Measurements from ENCODE around the gene ZNF614. TPM values are rescaled to one million over a fixed set of nuclear protein-coding genes. Genes with fewer than 3 reads are reported as not detected.

The ZNF614 gene
- total and polyA plus RNA-seq, 10 of the 15 experiments (the other 5 are each of a cell fraction or from before 2014, with no cell fraction given) = 3.9 to 16.0 (median 9.6) TPM

DNA sequence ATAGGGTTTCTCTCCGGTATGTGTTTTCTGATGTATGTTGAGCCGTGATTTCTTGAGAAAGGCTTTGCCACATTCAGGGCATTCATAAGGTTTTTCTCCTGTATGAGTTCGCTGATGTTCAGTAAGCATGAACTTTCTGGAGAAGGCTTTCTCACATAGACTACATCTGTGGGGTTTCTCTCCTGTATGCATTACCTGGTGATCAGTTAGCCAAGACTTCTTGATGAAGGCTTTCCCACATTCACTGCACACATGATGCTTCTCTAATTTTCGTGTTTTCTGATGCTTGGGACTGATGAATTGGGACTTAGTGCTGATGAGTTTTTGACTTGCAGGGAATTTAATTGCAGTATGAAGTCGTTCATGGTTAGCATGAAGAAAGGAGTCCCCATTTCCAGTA is 62.6 kb downstream of the ZNF614 start (continued):
- TF ChIP-seq CHD1 (IDR thresholded peaks at IDR 0.05; ENCODE audit: low read depth, low read length) = no peak

Other genes starting within 250 kb of the ZNF614 start
Only the 7 nearest of the 12 such genes appear.
- 5.5 and 6.4 TPM in 2 replicates for gene ZNF649, start 123.4 kb downstream of the ZNF614 start, total RNA-seq (2014; rRNA removed)
- gene ZNF649, start 123.4 kb downstream of the ZNF614 start, total RNA-seq (2014; rRNA removed; fragmentation: Illumina TruSeq; extraction: Trizol) = 9.7 TPM in 2 replicates
- 7.3 and 8.1 TPM in 2 replicates for gene ZNF649, start 123.4 kb downstream of the ZNF614 start, total RNA-seq (2021)
- gene ZNF649, start 123.4 kb downstream of the ZNF614 start, polyA plus RNA-seq (2011; rRNA removed) = 4.8 and 5.2 TPM in 2 replicates
- 5.1 and 5.8 TPM in 2 replicates for gene ZNF649, start 123.4 kb downstream of the ZNF614 start, polyA plus RNA-seq (2014; fragmentation: Illumina TruSeq; extraction: Trizol)
- gene ZNF649, start 123.4 kb downstream of the ZNF614 start, polyA plus RNA-seq (2014; fragmentation: Nextera tagmentation; extraction: Ambion mirVana) = under 1 TPM; 0.87 to 0.88 TPM
- 3.4 TPM in 2 replicates for gene ZNF649, start 123.4 kb downstream of the ZNF614 start, polyA plus RNA-seq (2014; rRNA removed)
- 1 to 10 TPM; 4.3 to 4.7 TPM for gene ZNF649, start 123.4 kb downstream of the ZNF614 start, polyA plus RNA-seq (2016; fragmentation: Nextera tagmentation; extraction: Ambion mirVana)
- gene ZNF613, start 100.9 kb downstream of the ZNF614 start, total RNA-seq (2014; rRNA removed) = 4.4 and 4.9 TPM in 2 replicates
- 6.9 and 7.8 TPM in 2 replicates for gene ZNF613, start 100.9 kb downstream of the ZNF614 start, total RNA-seq (2014; rRNA removed; fragmentation: Illumina TruSeq; extraction: Trizol)
- gene ZNF613, start 100.9 kb downstream of the ZNF614 start, total RNA-seq (2021) = 4.7 and 5.4 TPM in 2 replicates
- 3.9 and 7.0 TPM in 2 replicates for gene ZNF613, start 100.9 kb downstream of the ZNF614 start, polyA plus RNA-seq (2011; rRNA removed)
- gene ZNF613, start 100.9 kb downstream of the ZNF614 start, polyA plus RNA-seq (2014; fragmentation: Illumina TruSeq; extraction: Trizol) = 5.3 and 7.1 TPM in 2 replicates
- 1 to 10 TPM; 3.3 to 5.1 TPM for gene ZNF613, start 100.9 kb downstream of the ZNF614 start, polyA plus RNA-seq (2014; fragmentation: Nextera tagmentation; extraction: Ambion mirVana)
- gene ZNF613, start 100.9 kb downstream of the ZNF614 start, polyA plus RNA-seq (2014; rRNA removed) = 3.2 and 3.3 TPM in 2 replicates
- 1 to 10 TPM; 5.8 to 7.1 TPM for gene ZNF613, start 100.9 kb downstream of the ZNF614 start, polyA plus RNA-seq (2016; fragmentation: Nextera tagmentation; extraction: Ambion mirVana)
- gene ZNF350, start 41.5 kb downstream of the ZNF614 start, total RNA-seq (2014; rRNA removed) = 6.4 and 6.6 TPM in 2 replicates
- gene ZNF350, start 41.5 kb downstream of the ZNF614 start, total RNA-seq (2014; rRNA removed; fragmentation: Illumina TruSeq; extraction: Trizol) = 11.8 and 12.9 TPM in 2 replicates
- gene ZNF350, start 41.5 kb downstream of the ZNF614 start, total RNA-seq (2021) = 7.6 and 8.7 TPM in 2 replicates
- gene ZNF350, start 41.5 kb downstream of the ZNF614 start, polyA plus RNA-seq (2011; rRNA removed) = 10.1 and 15.0 TPM in 2 replicates
- gene ZNF350, start 41.5 kb downstream of the ZNF614 start, polyA plus RNA-seq (2014; fragmentation: Illumina TruSeq; extraction: Trizol) = 10.6 and 10.7 TPM in 2 replicates
- 10 to 100 TPM in 1 of 2 experiments, 1 to 10 TPM in 1; 9.8 to 10.9 TPM for gene ZNF350, start 41.5 kb downstream of the ZNF614 start, polyA plus RNA-seq (2014; fragmentation: Nextera tagmentation; extraction: Ambion mirVana)
- 5.2 and 6.5 TPM in 2 replicates for gene ZNF350, start 41.5 kb downstream of the ZNF614 start, polyA plus RNA-seq (2014; rRNA removed)
- gene ZNF350, start 41.5 kb downstream of the ZNF614 start, polyA plus RNA-seq (2016; fragmentation: Nextera tagmentation; extraction: Ambion mirVana) = 10 to 100 TPM in 1 of 2 experiments, 1 to 10 TPM in 1; 8.3 to 10.6 TPM
- gene ZNF615, start 20.2 kb downstream of the ZNF614 start, total RNA-seq (2014; rRNA removed) = 4.5 and 5.6 TPM in 2 replicates
- gene ZNF615, start 20.2 kb downstream of the ZNF614 start, total RNA-seq (2014; rRNA removed; fragmentation: Illumina TruSeq; extraction: Trizol) = 7.2 and 7.6 TPM in 2 replicates
- gene ZNF615, start 20.2 kb downstream of the ZNF614 start, total RNA-seq (2021) = 4.7 and 5.7 TPM in 2 replicates
- gene ZNF615, start 20.2 kb downstream of the ZNF614 start, polyA plus RNA-seq (2011; rRNA removed) = 5.4 and 8.7 TPM in 2 replicates
- gene ZNF615, start 20.2 kb downstream of the ZNF614 start, polyA plus RNA-seq (2014; fragmentation: Illumina TruSeq; extraction: Trizol) = 5.4 and 5.6 TPM in 2 replicates
- gene ZNF615, start 20.2 kb downstream of the ZNF614 start, polyA plus RNA-seq (2014; fragmentation: Nextera tagmentation; extraction: Ambion mirVana) = 1 to 10 TPM; 1.7 to 2.1 TPM
- 2.8 TPM in 2 replicates for gene ZNF615, start 20.2 kb downstream of the ZNF614 start, polyA plus RNA-seq (2014; rRNA removed)
- 1 to 10 TPM; 2.5 to 3.9 TPM for gene ZNF615, start 20.2 kb downstream of the ZNF614 start, polyA plus RNA-seq (2016; fragmentation: Nextera tagmentation; extraction: Ambion mirVana)
- 4.7 and 5.3 TPM in 2 replicates for gene ZNF432, start 20.5 kb upstream of the ZNF614 start, total RNA-seq (2014; rRNA removed)
- gene ZNF432, start 20.5 kb upstream of the ZNF614 start, total RNA-seq (2014; rRNA removed; fragmentation: Illumina TruSeq; extraction: Trizol) = 7.0 and 7.2 TPM in 2 replicates
- 6.0 and 6.3 TPM in 2 replicates for gene ZNF432, start 20.5 kb upstream of the ZNF614 start, total RNA-seq (2021)
- 5.6 and 9.2 TPM in 2 replicates for gene ZNF432, start 20.5 kb upstream of the ZNF614 start, polyA plus RNA-seq (2011; rRNA removed)
- gene ZNF432, start 20.5 kb upstream of the ZNF614 start, polyA plus RNA-seq (2014; fragmentation: Illumina TruSeq; extraction: Trizol) = 5.6 and 8.1 TPM in 2 replicates
- gene ZNF432, start 20.5 kb upstream of the ZNF614 start, polyA plus RNA-seq (2014; fragmentation: Nextera tagmentation; extraction: Ambion mirVana) = 1 to 10 TPM; 1.7 to 2.3 TPM
- gene ZNF432, start 20.5 kb upstream of the ZNF614 start, polyA plus RNA-seq (2014; rRNA removed) = 3.5 and 3.8 TPM in 2 replicates
- gene ZNF432, start 20.5 kb upstream of the ZNF614 start, polyA plus RNA-seq (2016; fragmentation: Nextera tagmentation; extraction: Ambion mirVana) = 1 to 10 TPM; 2.5 to 3.8 TPM
- 8.7 and 10.4 TPM in 2 replicates for gene ZNF841, start 67.4 kb upstream of the ZNF614 start, total RNA-seq (2014; rRNA removed)
- gene ZNF841, start 67.4 kb upstream of the ZNF614 start, total RNA-seq (2014; rRNA removed; fragmentation: Illumina TruSeq; extraction: Trizol) = 14.5 and 15.0 TPM in 2 replicates
- gene ZNF841, start 67.4 kb upstream of the ZNF614 start, total RNA-seq (2021) = 11.7 and 14.7 TPM in 2 replicates
- gene ZNF841, start 67.4 kb upstream of the ZNF614 start, polyA plus RNA-seq (2011; rRNA removed) = 7.9 and 12.8 TPM in 2 replicates
- 12.9 and 17.9 TPM in 2 replicates for gene ZNF841, start 67.4 kb upstream of the ZNF614 start, polyA plus RNA-seq (2014; fragmentation: Illumina TruSeq; extraction: Trizol)
- gene ZNF841, start 67.4 kb upstream of the ZNF614 start, polyA plus RNA-seq (2014; fragmentation: Nextera tagmentation; extraction: Ambion mirVana) = 1 to 10 TPM; 1.4 to 2.3 TPM
- gene ZNF841, start 67.4 kb upstream of the ZNF614 start, polyA plus RNA-seq (2014; rRNA removed) = 8.5 and 8.6 TPM in 2 replicates
- 1 to 10 TPM; 4.6 to 4.8 TPM for gene ZNF841, start 67.4 kb upstream of the ZNF614 start, polyA plus RNA-seq (2016; fragmentation: Nextera tagmentation; extraction: Ambion mirVana)
- gene ZNF616, start 111.6 kb upstream of the ZNF614 start, total RNA-seq (2014; rRNA removed) = 2.5 and 3.1 TPM in 2 replicates
- gene ZNF616, start 111.6 kb upstream of the ZNF614 start, total RNA-seq (2014; rRNA removed; fragmentation: Illumina TruSeq; extraction: Trizol) = 4.9 and 5.3 TPM in 2 replicates
- gene ZNF616, start 111.6 kb upstream of the ZNF614 start, total RNA-seq (2021) = 3.3 and 4.5 TPM in 2 replicates
- gene ZNF616, start 111.6 kb upstream of the ZNF614 start, polyA plus RNA-seq (2011; rRNA removed) = 5.9 and 7.1 TPM in 2 replicates
- 4.3 and 6.1 TPM in 2 replicates for gene ZNF616, start 111.6 kb upstream of the ZNF614 start, polyA plus RNA-seq (2014; fragmentation: Illumina TruSeq; extraction: Trizol)
- 1 to 10 TPM; 1.1 to 1.4 TPM for gene ZNF616, start 111.6 kb upstream of the ZNF614 start, polyA plus RNA-seq (2014; fragmentation: Nextera tagmentation; extraction: Ambion mirVana)
- gene ZNF616, start 111.6 kb upstream of the ZNF614 start, polyA plus RNA-seq (2014; rRNA removed) = 2.0 and 2.2 TPM in 2 replicates
- 1 to 10 TPM; 5.0 to 5.7 TPM for gene ZNF616, start 111.6 kb upstream of the ZNF614 start, polyA plus RNA-seq (2016; fragmentation: Nextera tagmentation; extraction: Ambion mirVana)

Data from GM12878 (cell line).